ENCODE results near the gene KIAA1549.
"Not testable (repeated sequence)": the region's sequence is repeated elsewhere in the genome, so short reads cannot be mapped to it uniquely, and the experiment has no call there.

The KIAA1549 gene

DNA sequence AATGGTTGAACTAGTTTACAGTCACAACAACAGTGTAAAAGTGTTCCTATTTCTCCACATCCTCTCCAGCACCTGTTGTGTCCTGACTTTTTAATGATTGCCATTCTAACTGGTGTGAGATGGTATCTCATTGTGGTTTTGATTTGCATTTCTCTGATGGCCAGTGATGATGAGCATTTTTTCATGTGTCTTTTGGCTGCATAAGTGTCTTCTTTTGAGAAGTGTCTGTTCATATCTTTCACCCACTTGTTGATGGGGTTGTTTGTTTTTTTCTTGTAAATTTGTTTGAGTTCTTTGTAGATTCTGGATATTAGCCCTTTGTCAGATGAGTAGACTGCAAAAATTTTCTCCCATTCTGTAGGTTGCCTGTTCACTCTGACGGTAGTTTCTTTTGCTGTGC is 40.6 kb downstream of the KIAA1549 start:
- H3K4me1 Mint-ChIP-seq, H3K27ac Mint-ChIP-seq, H3K9me3 Mint-ChIP-seq, H3K4me3 Mint-ChIP-seq, ATAC-seq, H3K36me3 Mint-ChIP-seq: not testable (repeated sequence)
- peaks cover 10% of the 10 kb centered on the region for H3K27me3 Mint-ChIP-seq

DNA sequence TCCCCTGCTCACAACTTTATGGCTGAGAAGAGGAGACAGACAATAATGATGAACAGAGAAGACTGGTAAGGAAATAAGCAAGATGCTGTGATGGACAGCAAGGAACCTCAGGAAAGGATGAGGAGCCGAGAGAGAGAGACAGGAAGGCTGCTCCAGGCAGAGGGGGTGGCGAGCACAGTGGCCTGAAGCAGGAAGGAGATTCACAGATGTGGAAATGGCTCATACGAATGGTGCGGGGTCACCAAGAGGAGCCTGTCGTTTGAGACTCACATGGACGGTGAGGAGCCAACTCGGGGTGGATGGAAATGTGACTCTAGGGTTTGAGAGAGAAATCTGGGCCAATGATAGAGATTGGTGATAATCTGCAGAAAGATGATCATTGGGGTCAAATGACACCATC is 43.7 kb downstream of the KIAA1549 start:
- H3K4me1 Mint-ChIP-seq, result no peaks in the 10 kb centered on the region
- H3K9me3 Mint-ChIP-seq, result no peaks in the 10 kb centered on the region
- no peak overlapping the region for H3K4me3 Mint-ChIP-seq
- no peak overlapping the region for H3K27ac Mint-ChIP-seq
- peaks cover 15% of the 10 kb centered on the region for H3K27me3 Mint-ChIP-seq
- no peak for ATAC-seq
- H3K36me3 Mint-ChIP-seq, result no peaks in the 10 kb centered on the region

DNA sequence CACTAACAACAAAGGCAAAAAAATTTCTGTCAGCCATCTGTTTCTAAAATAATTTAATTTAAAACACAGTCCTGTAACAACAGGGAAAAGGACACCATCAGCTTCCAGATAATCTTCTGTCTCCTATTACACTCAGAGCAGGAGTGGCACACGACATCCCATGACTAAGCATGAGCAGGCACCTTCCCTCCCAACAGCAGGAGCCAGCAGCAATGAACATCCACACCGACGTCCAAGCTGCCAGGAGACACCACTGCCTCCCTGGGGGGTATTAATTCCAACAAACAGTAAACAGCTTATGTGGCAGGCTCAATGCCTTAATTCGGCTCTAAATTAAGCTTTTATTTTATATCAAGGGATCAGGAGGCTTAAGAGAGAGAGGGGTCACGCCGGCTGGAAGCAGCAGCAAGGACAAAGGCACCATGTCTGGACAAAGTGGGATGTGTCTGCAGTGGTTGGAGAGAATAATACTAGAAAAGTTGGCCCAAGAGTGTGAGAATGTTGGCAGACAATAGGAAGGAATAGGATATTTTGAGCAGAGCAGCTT is 45.7 kb downstream of the KIAA1549 start:
- ATAC-seq, result no peak
- Mint-ChIP-seq H3K4me3 (no peak overlapping the region), H3K36me3 (no peaks in the 10 kb centered on the region)

DNA sequence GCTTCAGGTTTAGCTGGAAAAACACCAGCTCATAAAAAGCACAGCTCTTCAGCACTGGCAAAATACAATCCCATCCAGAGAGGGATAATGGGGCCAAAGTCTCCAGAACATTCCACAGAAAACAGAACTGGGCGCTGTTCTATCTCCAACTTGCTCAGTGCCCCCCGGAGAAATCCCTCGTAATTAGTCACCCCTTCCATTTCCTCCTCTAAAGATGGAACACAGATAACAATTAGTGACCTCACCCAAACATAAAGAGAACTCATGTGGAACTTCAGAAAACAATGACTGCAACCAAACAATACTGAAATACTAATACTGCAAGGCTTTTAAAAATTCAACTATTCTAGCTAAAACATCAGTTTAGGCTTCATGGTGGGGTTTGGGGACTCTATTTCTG is 46.3 kb downstream of the KIAA1549 start:
- Mint-ChIP-seq H3K4me3 (no peak overlapping the region), H3K9me3 (no peaks in the 10 kb centered on the region), H3K27me3 (peaks cover 24% of the 10 kb centered on the region), H3K27ac (no peak overlapping the region), H3K36me3 (no peaks in the 10 kb centered on the region), H3K4me1 (no peaks in the 10 kb centered on the region)
- ATAC-seq, result no peak

More for the DNA sequence above, 45.7 kb downstream of the KIAA1549 start:
- Mint-ChIP-seq H3K27ac (no peak overlapping the region), H3K9me3 (no peaks in the 10 kb centered on the region), H3K27me3 (peaks cover 23% of the 10 kb centered on the region), H3K4me1 (no peaks in the 10 kb centered on the region)

DNA sequence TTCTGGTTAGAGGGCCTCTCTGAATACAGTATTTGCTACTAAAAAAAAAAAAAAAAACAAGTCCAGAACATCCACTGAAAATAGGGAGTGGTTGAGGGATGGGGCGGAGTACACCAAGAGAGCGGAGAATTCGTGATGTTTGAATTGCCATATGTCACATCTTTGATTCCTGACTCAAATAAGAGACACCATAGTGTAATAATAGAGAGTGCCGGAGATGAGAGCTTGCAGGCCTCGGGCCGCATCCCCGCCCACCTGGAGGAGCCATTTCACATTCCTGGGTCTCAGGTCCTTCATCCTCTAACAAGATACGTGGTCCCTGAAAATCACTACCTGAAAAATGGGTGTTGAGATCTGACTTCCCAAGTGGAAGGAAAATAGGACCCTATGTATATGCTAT is 46.8 kb downstream of the KIAA1549 start:
- Mint-ChIP-seq H3K4me1 (no peaks in the 10 kb centered on the region), H3K4me3 (no peak overlapping the region), H3K27me3 (peaks cover 24% of the 10 kb centered on the region), H3K9me3 (no peaks in the 10 kb centered on the region), H3K27ac (no peak overlapping the region), H3K36me3 (no peaks in the 10 kb centered on the region)
- no peak for ATAC-seq

DNA sequence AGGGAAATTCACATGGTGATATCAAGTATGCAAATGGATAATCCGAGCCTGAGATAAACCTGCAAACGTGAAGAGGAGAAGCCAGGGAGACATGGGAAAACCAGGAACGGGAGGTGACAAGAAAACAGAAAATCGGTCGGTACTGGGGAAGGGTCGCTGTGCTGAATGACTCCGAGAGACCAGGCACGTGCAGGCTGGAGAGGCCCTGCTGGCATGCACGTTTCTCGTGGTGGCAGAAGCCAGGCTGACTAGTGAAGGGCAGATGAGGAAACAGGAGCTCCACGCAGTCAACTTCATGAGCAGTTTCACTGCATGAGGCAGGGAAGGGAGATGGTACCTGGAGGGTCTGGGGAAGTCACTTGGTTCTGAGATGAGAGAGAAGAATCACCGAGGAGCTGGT is 48.3 kb downstream of the KIAA1549 start:
- H3K4me1 Mint-ChIP-seq, result no peaks in the 10 kb centered on the region
- peaks cover 24% of the 10 kb centered on the region for H3K27me3 Mint-ChIP-seq
- H3K36me3 Mint-ChIP-seq, result no peaks in the 10 kb centered on the region
- no peak overlapping the region for H3K4me3 Mint-ChIP-seq
- no peaks in the 10 kb centered on the region for H3K9me3 Mint-ChIP-seq
- no peak overlapping the region for H3K27ac Mint-ChIP-seq
- ATAC-seq, result no peak

DNA sequence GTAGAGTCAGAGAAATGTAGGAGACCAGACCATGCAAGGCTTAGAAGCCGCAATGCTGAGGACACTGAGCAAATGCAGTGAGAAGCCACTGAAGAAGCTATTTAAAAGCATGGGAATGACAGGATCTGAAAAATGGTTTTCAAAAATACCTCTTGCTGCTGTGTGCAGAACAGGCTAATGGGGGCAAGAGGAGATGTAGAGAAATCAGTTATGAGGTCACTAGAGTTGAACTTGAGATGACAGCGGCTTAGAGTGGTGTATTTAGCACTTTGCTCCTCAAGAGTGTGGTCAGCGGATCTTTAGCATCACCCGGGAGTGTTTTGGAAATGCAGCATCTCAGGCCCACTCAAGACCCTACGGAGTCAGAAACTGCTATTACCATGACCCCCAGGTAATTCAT is 48.8 kb downstream of the KIAA1549 start:
- H3K27me3 Mint-ChIP-seq, result peaks cover 24% of the 10 kb centered on the region
- H3K36me3 Mint-ChIP-seq, result no peaks in the 10 kb centered on the region
- no peaks in the 10 kb centered on the region for H3K9me3 Mint-ChIP-seq
- no peak overlapping the region for H3K4me3 Mint-ChIP-seq
- no peak for ATAC-seq
- no peaks in the 10 kb centered on the region for H3K4me1 Mint-ChIP-seq
- H3K27ac Mint-ChIP-seq, result no peak overlapping the region

DNA sequence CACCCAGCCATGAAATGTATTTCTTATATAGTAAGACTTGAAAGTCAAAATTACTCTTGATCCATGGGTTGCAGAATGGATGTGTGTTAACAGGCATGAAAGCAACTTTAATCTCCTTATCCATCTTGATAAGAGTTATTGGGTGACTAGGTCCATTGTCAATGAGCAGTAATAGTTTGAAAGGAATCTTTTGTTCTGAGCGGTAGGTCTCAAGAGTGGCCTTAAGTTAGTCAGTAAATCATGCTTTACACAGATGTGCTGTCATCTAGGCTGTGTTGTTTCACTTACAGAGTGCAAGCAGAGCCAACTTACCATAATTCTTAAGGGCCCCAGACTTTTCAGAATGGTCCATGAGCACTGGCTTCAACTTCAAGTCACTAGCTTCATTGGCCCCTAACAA is 51.2 kb downstream of the KIAA1549 start:
- Mint-ChIP-seq H3K27ac (no peak overlapping the region), H3K4me3 (no peak overlapping the region), H3K9me3 (no peaks in the 10 kb centered on the region), H3K4me1 (no peaks in the 10 kb centered on the region), H3K36me3 (no peaks in the 10 kb centered on the region), H3K27me3 (peaks cover 24% of the 10 kb centered on the region)
- no peak for ATAC-seq

DNA sequence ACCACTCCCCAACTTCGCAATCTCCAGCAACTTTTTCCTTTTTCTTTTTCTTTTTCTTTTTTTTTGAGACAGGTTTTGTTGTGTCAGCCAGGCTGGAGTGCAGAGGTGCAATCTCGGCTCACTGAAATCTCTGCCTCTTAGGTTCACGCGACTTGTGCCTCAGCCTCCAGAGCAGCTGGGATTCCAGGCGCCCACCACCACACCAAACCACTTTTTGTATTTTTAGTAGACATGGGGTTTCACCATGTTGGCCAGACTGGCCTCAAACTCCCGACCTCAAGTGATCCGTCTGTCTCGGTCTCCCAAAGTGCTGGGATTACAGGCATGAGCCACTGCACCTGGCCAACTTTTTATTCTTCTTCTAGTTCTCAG is 55.0 kb downstream of the KIAA1549 start:
- peaks cover 5% of the 10 kb centered on the region for H3K36me3 Mint-ChIP-seq
- H3K4me1 Mint-ChIP-seq, result no peaks in the 10 kb centered on the region
- no peak overlapping the region for H3K4me3 Mint-ChIP-seq
- peaks cover 17% of the 10 kb centered on the region for H3K27me3 Mint-ChIP-seq
- no peak for ATAC-seq
- H3K9me3 Mint-ChIP-seq, result peaks cover 6% of the 10 kb centered on the region
- no peak overlapping the region for H3K27ac Mint-ChIP-seq

DNA sequence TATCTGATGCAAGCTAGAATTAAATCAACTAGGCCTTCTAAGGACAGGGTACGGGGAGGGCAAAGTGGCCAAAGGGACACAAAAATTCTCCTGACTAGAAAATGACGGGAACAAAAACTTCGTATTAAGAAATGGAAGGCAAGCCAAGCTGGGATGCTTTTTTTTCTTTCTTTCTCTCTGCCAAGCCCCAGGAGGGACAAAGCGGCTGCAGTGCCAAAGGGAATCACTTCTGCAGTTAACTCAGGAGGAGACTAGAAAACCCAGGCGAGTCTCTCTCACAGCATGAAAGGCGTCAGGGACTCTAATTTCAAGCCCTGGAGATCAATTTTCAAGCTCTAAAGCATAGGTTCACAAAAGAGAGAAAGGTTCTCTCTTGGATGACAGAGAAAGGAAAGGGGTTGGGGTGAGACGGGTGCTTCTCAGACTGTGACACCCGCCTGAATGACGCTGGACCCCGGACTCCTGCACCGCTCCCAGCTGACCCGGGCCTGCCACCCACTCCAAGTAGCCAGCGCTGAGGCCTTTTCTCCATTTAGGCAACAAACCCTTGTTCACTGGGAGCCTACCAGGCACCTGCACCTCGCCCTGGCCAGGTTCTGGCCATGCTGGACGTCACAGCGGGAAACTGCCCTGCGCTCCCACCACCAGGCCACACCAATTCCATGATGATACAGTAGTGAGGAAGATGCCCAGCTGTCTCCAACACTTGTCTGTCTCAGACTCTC is 56.5 kb downstream of the KIAA1549 start:
- no peaks in the 10 kb centered on the region for H3K4me1 Mint-ChIP-seq
- H3K9me3 Mint-ChIP-seq, result peaks cover 6% of the 10 kb centered on the region
- no peak overlapping the region for H3K27ac Mint-ChIP-seq
- peaks cover 5% of the 10 kb centered on the region for H3K36me3 Mint-ChIP-seq
- H3K4me3 Mint-ChIP-seq, result no peak overlapping the region
- H3K27me3 Mint-ChIP-seq, result peaks cover 9% of the 10 kb centered on the region
- ATAC-seq, result no peak

DNA sequence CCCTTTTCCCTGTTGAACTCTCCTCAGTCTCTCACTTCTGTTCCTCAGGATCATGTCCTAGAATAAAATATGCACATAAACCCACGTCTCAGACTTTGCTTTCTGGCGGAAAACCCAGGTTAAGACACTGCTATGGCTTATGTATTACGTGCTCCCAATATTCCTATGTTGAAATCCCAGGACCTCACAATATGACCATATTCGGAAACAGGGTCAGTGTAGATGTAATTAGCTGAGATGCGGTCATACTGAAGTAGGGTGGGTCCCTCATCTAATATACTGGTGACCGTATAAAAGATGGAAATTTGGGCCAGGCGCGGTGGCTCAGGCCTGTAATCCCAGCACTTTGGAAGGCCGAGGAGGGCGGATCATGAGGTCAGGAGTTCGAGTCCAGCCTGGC is 59.9 kb downstream of the KIAA1549 start:
- peaks cover 5% of the 10 kb centered on the region for H3K36me3 Mint-ChIP-seq
- no peak overlapping the region for H3K4me3 Mint-ChIP-seq
- peaks cover 6% of the 10 kb centered on the region for H3K9me3 Mint-ChIP-seq
- no peak for ATAC-seq
- H3K27me3 Mint-ChIP-seq, result peaks cover 25% of the 10 kb centered on the region
- no peaks in the 10 kb centered on the region for H3K4me1 Mint-ChIP-seq
- H3K27ac Mint-ChIP-seq, result no peak overlapping the region

DNA sequence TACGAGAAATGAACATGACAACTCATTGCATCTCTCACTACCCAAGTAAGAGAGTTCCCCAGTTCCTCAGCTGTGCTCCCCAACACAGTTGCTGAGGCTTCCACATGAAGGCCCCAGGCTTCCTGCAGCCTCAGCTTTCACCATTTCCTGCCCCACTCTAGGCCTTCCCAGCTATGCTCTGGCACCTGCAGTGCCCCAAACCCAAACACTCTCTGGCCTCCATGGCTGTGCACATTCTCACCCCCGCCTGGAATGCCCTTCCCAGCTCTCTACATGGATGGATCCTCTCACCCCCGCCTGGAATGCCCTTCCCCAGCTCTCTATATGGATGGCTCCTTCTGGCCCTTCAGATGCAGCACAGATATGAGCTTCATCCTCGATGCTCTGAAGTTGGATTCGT is 61.3 kb downstream of the KIAA1549 start:
- H3K4me1 Mint-ChIP-seq, result no peaks in the 10 kb centered on the region
- no peak for ATAC-seq
- peaks cover 5% of the 10 kb centered on the region for H3K36me3 Mint-ChIP-seq
- no peak overlapping the region for H3K4me3 Mint-ChIP-seq
- no peak overlapping the region for H3K27ac Mint-ChIP-seq
- peaks cover 6% of the 10 kb centered on the region for H3K9me3 Mint-ChIP-seq
- H3K27me3 Mint-ChIP-seq, result peaks cover 32% of the 10 kb centered on the region

DNA sequence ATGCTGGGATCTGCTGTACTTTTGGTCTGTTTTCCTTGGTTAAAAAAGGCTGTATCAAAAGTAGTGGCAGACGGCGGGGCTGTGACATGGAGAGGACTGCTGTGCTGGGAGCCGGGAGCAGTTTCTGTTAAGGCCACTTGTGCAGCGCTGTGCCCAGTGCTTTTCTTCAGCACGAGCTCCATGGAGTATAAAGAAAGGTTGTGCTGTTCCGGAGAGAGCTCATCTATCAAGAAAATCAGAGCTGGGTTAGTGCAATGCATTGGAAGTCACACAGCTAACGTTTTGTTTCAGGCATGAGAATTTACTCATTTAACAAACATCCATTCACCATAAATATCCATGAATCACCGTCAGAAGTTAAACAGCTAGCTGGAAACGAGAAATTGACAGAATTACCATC is 62.0 kb downstream of the KIAA1549 start:
- Mint-ChIP-seq H3K4me1 (no peaks in the 10 kb centered on the region), H3K9me3 (peaks cover 6% of the 10 kb centered on the region), H3K27ac (no peak overlapping the region), H3K4me3 (no peak overlapping the region), H3K27me3 (peaks cover 39% of the 10 kb centered on the region), H3K36me3 (peaks cover 5% of the 10 kb centered on the region)
- no peak for ATAC-seq

DNA sequence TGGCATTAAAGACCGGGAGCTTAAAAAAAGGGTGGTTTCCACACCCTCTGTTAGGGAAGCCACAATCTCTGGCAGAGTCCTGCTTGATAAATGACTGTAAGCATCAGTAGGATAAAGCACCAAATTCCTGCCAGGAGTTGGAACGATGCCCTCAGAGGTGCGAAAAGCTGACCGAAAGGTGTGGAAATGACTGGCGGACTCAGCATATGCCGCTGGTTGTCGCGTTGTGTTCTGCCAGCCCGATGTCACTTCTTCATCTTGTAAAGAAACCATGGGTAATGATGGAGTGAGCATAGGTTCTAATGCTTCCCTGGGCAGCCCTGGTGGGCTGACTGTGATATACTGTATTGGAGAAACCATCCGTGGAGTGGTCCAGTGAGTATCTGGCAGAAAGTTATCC is 62.4 kb downstream of the KIAA1549 start:
- H3K36me3 Mint-ChIP-seq, result peaks cover 5% of the 10 kb centered on the region
- H3K4me1 Mint-ChIP-seq, result no peaks in the 10 kb centered on the region
- ATAC-seq, result no peak
- no peak overlapping the region for H3K27ac Mint-ChIP-seq
- H3K9me3 Mint-ChIP-seq, result peaks cover 6% of the 10 kb centered on the region
- H3K27me3 Mint-ChIP-seq, result peaks cover 43% of the 10 kb centered on the region
- H3K4me3 Mint-ChIP-seq, result no peak overlapping the region

DNA sequence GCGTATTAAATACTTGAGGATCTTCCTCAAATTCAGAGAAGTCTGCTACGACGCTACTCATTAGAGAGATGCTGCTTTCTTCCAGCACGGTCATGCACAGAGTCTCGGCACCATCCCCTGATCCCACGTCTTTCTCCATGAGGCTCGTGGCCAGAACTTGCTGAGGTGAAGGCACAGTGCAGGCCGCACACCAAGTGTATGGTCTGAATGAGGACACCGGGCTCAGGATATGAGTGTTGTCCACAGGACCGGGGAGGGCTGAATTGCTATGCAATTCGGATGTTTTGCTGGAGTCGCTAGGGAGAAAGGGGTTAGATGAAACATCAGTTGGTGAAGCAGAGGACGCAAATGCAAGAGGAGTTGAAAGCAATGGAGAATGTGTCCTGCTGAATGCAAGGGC is 63.0 kb downstream of the KIAA1549 start:
- peaks cover 49% of the 10 kb centered on the region for H3K27me3 Mint-ChIP-seq
- H3K36me3 Mint-ChIP-seq, result peaks cover 5% of the 10 kb centered on the region
- H3K4me3 Mint-ChIP-seq, result no peak overlapping the region
- no peaks in the 10 kb centered on the region for H3K4me1 Mint-ChIP-seq
- ATAC-seq, result no peak
- peaks cover 6% of the 10 kb centered on the region for H3K9me3 Mint-ChIP-seq
- no peak overlapping the region for H3K27ac Mint-ChIP-seq

DNA sequence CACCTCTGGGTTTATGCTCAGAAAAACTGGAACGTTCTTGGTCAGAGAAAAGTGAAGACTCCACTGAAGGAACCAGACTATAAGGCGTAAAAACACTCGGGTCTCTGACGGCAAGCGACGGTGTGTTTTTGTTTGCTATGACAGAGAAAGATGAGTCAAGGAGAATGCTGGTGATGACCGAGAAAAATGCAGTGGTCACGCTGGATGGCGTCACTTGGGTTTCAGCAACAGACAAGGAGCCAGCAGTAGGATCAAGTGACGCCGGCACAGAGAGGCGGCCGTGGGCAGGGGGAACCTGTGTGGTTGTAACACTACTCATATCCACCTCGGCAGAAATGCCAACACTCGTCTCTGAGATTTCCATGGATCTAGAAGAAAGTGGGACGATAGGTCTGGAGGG is 63.4 kb downstream of the KIAA1549 start:
- Mint-ChIP-seq H3K9me3 (peaks cover 4% of the 10 kb centered on the region), H3K27ac (no peak overlapping the region), H3K27me3 (peaks cover 49% of the 10 kb centered on the region), H3K4me1 (no peaks in the 10 kb centered on the region), H3K4me3 (no peak overlapping the region), H3K36me3 (peaks cover 3% of the 10 kb centered on the region)
- no peak for ATAC-seq

All from stimulated activated memory B cell treated with anti-CD40 and anti-IgM and Interleukin-4, amounts not matched to agents 10 μg/mL and 1 μg/mL and 100 μg/mL, for 72 hours (primary cell).